HG02798 (cell line): ENCODE data around the gene FOXM1.

Experiments
- ATAC-seq: cut with Tn5 transposase; IDR thresholded peaks from one replicate; pipeline ENCODE4 v1.9.1; 2021; ENCODE audit warnings: mild to moderate bottlenecking; ENCODE audit not compliant: unreplicated experiment, poor library complexity

FOXM1 gene

DNA sequence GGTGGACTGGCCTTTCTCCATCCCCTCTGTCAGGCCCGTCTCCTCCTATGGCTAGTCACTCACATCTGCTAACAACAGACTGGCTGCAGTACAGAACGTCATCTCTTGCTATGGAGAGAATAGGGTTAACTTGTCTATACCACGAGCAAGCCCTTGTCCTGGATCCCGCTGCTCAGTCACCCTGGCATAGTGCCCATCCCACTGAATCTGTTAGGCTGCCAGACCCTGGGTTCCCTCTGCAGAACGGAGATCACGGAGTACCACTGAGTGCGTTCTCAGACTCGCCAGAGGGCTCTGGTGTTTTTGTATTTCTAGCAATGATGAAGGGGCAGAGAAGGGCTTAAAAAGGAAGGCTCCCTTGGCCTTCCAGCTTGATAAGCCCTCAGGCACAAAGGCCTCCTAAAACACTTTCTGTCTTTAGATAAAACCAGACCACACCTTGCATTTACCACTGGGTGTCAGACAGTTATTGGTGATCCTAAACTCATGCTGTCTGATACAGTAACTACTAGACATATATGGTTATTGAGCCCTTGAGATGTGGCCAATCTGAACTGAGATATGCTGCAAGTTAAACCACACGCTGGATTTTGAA is 35.8 kb downstream of the FOXM1 start:
- no peak for ATAC-seq

GRCh38 chr12:2836574-2836973 is 40.4 kb downstream of the FOXM1 start:
- no peak for ATAC-seq

DNA sequence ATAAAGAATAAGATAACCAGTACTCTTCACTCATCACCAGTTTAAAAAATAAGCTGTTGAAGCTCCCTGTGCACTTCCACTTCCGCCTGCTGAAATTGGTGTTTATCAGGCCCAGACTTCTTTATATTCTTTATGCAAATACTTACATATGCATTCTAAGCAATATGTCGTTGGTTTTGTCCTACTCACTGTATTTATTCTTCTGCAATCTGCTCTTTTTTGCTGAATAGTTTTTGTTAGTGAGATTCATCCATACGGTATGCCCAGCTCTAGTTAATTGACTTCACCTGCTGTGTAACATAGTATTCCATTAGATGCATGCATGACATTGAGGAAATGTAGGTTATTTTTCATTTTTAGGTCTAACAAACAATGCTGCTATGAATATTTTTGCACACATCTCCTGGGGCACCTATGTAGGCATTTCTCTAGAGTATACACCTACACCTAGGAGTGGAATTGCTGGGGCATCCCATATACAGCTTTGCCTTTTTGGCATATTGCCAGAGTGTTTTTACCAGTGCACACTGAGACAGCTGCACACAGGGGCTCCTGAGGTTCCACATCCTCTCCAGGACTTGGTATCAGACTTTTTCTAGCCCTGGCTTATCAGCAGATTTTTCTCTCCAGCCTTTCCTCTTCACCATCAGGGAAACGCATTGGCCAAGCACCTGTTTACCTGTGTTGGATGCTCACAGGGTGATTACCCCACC is 41.1 kb downstream of the FOXM1 start:
- ATAC-seq, result no peak

DNA sequence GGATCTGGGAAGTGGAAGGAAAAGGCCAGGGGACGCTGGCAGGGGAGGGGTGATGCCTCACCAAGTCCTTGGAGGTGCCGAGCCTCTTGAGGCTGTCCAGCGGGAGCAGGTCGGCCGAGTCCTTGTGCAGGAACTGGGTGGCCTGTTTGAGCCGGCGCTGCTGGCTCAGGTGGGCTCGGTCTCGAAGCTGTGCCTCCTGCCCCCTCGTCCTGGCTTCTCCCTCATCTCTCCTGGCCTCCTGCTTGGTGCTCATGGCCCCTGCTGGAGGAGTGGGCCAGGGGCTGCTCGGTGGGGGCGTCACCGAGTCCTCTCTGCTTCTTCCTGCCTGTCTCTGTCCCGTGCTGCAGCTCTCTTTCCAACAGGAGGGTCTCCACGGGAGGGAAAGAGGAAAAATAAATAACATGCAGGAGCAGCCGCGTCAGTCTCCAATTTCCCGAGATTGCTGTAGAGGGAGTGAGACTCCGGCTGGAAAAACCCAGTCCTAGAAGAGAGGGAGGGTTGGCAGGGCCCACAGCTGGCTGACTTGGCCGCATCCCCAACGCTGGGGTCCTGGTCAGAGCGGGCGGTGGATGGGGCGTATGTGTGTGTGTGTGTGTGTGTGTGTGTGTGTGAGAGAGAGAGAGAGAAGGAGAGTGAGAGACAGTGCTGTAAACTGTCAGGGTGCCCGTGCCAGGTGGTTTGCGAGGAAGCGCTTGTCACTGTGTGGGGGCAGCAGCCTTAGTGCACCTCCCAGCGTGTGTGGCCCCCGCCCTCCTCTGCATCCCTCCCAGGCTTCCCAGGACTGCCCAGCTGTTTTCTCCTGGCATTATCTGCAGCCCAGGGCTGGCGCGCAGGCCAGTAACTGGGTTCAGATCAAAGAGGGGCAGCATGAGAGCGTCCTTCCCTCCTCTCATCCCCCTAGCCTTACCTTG is 42.1 kb downstream of the FOXM1 start, which contains the start of gene NRIP2:
Gene NRIP2 (minus strand): TSS at position 455 of the 911 bp plus-strand sequence. CDS start 52 bp downstream, at position 403.
- no peak for ATAC-seq

GRCh38 chr12:2833810-2834209 is 43.2 kb downstream of the FOXM1 start:
- no peak for ATAC-seq

DNA sequence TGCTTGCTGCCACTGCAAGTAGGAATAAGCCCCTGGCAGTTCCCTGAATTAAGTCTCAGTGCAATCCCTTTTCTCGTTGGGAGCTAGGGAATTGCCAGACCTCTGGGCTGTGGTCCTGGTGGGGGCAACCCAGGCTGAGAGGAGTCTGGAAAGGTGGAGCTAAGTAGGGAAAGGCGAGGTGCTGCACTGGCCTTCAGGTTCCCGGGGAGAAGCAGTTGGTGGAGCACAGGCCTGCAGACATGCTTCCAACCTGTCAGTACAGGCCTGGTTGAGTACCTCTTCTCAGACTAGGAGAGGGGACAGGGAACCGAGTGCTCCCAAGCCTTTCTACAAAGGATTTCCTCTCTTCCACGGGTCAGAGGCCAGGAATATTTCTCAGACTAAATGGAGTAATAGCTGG is 43.6 kb downstream of the FOXM1 start:
- no peak for ATAC-seq

GRCh38 chr12:2832550-2833127 is 44.3 kb downstream of the FOXM1 start:
- ATAC-seq, result no peak

DNA sequence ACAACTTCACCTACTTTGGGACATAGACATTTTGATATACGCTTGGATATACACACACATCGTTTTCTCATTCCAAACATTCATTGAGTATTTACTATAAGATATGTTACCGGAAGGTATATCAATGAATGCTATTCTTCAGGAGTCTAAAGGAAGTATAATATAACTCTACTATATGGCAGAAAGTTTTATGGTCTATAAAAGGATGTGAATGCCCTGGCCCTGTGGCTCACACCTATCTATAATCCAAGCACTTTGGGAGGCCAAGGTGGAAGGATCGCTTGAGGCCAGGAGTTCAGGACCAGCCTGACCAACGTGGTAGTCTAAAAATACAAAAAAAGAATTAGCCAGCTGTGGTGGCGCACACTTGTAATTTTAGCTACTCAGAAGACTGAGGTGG is 47.7 kb downstream of the FOXM1 start:
- no peak for ATAC-seq

DNA sequence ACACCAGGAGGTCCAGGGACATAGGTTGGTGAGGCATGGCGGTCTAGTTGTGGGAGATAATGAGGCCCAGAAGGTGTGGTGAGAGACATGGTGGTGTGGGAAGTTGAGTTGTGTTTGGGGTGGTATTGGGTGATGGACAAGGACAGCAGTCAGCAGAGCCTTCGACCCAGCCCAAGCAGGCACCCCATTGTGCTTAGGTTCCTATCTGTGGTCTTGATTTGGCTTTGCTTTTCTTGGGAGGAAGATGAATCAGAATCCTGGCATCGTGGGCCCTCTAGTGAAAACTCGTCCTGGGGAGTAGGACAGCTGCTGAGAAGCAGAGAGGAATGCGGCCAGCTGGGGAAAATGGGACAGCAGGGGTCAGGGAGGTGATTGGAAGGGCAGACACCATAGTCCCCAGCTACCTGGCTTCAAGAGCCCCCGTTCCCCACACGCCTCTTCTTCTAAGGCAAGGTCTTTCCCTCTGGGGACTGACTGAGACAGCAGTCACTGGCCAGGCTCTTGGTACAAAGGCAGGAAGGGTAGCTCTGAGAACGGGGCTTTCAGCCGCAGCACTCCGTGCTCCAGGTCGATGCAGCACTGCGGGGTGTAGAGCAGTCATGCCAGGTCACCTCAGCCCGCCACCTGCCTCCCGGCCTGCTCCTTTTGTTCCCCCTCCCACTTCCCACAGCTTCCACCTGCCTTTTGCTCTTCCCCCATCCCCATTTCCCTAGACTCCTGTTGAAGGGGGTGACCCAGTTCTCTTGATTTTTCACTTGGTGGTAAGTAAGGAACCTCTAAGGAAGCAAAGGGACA is 50.1 kb downstream of the FOXM1 start:
- ATAC-seq, result no peak

DNA sequence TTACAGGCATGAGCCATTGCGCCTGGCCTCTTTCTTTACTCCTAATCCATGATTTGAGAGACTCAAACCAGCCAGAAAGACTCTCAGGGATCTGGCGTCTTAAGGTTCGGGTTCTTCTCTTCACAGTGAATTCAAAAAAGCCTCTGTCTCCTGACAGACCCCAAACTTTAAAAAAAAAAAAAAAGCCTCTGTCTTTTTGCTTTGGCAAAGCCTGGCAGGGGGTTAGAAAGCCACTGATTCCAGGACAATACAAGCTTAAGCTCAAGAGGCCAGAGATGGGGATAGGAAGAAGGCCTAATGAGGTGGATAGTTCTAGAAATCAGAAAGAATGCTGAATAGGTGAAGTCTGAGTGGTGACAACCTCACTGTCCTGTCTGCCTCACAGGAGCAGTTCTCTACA is 50.9 kb downstream of the FOXM1 start:
- ATAC-seq, result no peak

DNA sequence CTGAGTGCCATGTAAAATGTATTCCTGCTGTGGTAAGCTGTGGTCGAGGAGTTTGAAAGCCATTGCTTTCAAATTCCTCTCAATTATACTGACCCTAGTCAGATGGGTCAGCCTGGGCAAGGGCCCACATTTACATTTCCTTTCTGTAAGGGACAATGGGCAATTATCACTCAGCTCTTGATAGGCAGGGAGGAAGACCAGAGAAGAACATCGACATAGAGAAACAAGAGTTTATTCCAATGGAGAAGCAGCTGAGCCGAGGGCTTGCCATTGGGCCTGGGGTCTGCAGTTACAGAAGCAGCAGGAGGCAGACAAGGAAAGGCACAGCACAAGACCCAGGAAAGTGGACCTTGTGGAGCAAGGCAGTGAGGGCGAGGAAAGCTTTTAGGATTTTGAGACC is 51.8 kb downstream of the FOXM1 start:
- ATAC-seq, result no peak

- ATAC-seq, result no peak
Observed at GRCh38 chr12:2824541-2824940, 52.4 kb downstream of the FOXM1 start.

DNA sequence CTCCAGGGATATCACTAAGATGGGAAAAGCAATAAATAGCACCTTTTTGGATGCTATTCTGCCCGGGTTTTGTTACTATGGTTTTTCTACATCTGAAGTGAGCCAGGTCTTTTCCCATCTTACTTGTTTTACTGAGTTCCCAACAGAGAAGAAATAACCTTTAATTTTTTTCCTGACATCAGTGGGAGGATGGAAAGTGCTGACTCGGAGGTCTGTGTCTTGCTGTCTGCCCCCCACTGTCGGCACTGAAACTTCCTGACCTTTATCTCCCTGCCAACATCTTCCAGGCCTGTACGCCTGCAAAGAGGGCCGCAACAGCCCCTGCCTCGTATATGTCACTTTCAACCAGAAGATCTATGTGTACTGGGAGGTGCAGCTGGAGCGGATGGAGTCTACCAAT is 53.5 kb downstream of the FOXM1 start:
- no peak for ATAC-seq

DNA sequence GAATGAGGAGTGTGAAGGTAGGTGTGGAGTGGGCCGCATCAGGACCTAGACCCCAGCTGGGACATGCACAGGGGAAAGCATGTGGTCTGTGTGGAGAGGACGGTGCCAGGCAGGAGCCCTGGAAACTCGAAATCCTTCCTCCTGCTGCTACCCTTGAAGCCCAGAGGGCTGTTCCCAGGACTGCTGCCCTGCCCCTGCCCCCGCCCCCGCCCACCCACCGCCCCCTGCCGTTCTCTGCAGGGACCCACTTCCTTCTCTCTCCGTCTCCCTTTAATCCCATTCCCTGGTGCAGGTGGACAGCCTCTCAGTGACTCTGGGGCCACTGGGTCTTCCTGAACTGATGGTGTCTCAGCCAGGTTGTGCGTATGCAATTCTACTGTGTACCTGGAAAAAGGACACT is 56.5 kb downstream of the FOXM1 start:
- ATAC-seq, result no peak

- no peak for ATAC-seq
Observed at GRCh38 chr12:2819810-2820209, 57.2 kb downstream of the FOXM1 start.

- ATAC-seq, result peak; percentile 28
Observed at GRCh38 chr12:2813214-2814185, 63.5 kb downstream of the FOXM1 start.

DNA sequence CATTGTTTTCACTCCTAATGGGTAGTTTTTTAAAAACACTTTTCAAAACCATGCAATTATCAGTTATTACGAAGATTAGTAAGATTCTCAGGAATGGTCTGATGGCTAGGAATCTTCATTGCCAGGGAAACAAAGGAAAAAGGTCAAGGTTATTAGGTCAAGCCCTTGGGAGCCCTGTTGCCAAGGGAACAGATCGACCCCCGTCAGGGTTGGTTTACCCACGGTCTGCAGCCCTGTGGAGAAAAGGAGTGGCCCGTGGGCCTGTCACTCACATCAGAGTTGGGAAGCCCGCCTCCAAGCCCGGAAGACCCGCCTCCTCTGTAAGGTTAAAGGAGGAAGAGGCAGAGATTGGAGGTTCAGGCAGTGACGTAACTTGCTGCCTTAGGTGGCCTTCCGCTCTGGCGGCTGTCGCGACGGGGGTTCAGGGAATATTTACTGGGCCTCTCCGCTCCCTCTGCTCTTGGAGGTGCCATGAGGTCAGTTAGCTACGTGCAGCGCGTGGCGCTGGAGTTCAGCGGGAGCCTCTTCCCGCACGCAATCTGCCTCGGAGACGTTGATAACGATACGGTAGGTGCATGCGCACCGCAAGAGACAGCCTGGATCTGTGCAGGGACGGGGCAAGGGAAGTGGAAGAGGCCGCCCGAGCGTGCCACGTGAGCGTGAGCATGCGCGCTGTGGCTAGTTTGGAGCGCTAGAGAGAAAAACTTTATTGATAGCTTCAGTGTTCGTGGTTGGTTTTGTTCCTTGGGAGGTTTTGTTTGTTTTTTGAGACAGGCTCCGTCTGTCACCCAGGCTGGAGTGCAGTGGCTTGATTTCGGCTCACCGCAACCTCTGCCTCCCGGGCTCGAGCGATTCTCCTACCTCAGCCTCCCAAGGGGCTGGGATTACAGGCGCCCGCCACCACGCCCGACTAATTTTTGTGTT is 64.4 kb downstream of the FOXM1 start, which contains the start of gene ITFG2:
Gene ITFG2 (plus strand): TSS at position 379 of the 924 bp plus-strand sequence. CDS start 93 bp downstream, at position 472.
- ATAC-seq, result peak; percentile 97

- ATAC-seq, result no peak
Observed at GRCh38 chr12:2811801-2812200, 65.2 kb downstream of the FOXM1 start.
